HG02884 (cell line): ENCODE measurements around the gene YWHAQ.
"Not testable (repeated sequence)": the region's sequence is repeated elsewhere in the genome, so short reads cannot be mapped to it uniquely, and the experiment has no call there.

Experiments
- ATAC-seq: cut with Tn5 transposase; IDR thresholded peaks from one replicate; pipeline ENCODE4 v1.9.1; 2021; ENCODE audit warnings: mild to moderate bottlenecking, moderate library complexity; ENCODE audit not compliant: unreplicated experiment

YWHAQ gene

DNA sequence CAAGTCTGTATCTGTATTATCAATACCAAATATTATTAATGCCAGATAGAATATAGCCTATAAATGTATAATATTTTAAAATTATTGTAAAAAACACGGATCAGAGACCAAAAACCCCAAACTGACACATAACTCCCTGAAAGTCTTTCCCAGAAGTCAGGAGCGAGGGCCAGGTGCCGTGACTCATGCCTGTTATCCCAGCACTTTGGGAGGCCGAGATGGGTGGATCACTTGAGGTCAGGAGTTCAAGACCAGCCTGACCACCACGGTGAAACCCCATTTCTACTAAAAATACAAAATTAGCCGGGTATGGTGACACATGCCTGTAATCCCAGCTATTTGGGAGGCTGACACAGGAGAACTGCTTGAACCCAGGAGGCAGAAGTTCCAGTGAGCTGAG, 35.5 kb downstream of the YWHAQ start:
- ATAC-seq: not testable (repeated sequence)

GRCh38 chr2:9594366-9595054, 36.3 kb downstream of the YWHAQ start:
- ATAC-seq: no peak

DNA sequence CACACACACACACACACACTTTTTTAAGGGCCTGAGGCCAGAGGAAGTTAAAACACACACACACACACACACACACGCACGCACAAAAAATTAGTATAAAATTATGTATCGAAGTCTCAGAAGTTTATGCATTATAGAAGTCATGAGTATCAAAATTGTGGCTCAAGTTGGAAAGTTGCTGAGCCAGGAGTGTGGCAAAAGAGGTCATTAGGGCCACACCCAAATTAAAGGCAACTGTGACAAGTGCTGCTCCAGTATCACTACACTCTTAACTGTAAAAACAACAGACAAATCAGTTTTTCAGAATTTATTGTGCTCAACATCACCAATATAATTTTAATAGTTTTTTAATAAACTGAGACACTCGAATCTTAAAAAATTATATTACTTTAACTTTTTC, 36.9 kb downstream of the YWHAQ start:
- ATAC-seq: no peak

GRCh38 chr2:9592699-9593098, 38.1 kb downstream of the YWHAQ start:
- no peak for ATAC-seq

DNA sequence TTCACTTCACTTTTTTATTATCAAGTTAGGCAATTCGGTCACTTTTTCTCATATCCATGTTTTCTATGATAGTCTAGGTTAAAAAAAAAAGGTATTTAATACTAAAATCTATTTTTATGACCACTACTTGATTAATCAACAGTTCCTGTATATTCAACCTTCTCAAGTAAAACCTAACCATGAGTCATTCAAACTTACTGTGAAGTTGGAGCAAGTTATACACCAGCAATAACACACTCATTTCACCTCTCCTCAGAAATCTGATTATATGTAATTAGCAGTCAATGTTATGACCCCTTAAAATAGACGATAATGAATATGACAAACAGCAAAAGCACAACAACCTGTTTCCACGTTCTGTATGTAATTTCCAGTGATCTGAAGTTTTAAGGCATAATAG, 40.2 kb downstream of the YWHAQ start:
- no peak for ATAC-seq

DNA sequence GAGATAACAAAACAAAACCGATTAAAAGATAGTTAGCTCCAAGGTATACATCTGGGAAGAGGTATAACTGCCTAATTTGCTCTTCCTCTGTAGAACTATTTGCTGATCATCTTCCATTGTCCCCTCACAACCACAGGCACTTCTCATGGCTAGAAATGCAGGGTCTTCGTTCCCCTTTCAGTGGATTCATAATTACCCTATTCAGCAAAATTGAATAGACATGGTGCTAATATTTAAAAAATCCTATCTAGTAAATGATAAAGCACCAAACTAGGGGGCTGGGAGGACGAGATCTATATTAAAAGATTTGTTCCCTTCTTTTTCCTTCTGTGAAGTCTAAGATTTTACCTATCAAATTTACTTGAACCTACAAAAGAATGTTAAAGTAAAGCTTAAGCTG, 44.3 kb downstream of the YWHAQ start:
- no peak for ATAC-seq

DNA sequence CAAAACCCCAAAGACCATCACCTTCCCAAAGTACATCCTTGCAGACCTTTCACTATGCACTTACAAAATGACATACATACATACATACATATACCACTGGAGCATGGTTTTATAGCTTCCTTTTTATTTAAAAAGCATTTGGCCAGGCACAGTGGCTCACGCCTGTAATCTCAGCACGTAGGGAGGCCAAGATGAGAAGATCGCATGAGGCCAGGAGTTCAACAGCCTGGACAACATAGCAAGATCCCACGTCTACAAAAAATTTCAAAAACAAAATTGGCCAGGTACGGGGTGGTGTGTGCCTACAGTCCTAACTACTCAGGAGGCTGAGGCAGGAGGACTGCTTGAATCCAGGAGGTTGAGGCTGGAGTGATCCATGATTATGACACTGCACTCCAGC, 45.3 kb downstream of the YWHAQ start:
- ATAC-seq: no peak

DNA sequence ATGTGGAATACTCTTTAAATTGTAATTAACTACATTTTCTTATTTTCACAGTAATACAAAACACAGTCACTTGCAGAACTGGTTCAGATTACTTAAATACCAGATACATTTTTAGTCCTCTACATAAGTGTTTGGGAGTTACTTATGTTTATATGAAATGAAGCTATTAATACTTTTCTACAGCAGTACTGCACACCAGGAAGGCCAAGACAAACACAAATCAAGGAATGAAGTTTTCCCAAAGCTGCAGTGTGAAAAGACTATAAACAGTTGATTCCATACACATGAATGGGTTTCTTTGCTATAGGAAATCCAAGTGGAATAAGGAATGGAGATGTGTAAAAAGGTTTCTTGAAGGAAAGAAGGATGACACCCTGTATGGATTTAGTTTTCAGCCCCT, 45.9 kb downstream of the YWHAQ start:
- not testable (repeated sequence) for ATAC-seq

DNA sequence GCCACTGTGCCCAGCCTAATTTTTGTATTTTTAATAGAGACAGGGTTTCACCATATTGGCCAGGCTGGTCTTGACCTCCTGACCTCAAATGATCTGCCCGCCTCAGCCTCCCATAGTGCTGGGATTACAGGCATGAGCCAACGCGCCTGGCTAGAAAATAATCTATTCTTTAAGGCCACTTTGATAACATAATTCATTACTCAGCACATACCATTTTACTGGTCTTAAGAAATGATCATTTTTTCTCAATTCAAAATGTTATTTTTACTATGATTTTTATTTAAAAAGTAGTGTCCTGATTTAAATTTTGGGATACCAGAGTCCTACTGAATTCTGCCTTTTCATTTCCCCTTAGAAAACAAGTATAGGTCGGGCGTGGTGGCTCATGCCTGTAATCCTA, 48.2 kb downstream of the YWHAQ start:
- no peak for ATAC-seq

- no peak for ATAC-seq
These were observed 52.1 kb downstream of the YWHAQ start for GRCh38 chr2:9578467-9579235.

DNA sequence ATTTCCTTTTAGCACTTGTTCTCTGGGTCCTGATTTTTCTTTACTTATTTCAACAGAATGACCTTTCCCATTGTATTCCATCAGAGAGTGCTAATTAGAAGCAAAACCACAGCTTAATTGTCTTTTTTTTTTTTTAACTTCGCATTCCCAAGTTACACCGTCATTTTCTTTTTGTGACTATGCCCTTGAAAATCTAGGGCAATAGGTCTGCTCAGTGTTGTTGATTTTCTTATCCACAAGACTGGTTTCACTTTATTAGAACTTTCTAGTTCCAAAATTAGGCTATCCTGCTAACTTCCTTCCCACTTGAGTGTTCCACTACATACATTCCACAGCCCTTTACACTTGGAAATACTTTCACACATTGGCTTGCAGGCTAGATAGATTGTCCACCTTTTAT, 56.5 kb downstream of the YWHAQ start:
- no peak for ATAC-seq

- no peak for ATAC-seq
These were observed 57.0 kb downstream of the YWHAQ start for GRCh38 chr2:9573840-9574239.

GRCh38 chr2:9573013-9573720, 57.6 kb downstream of the YWHAQ start:
- no peak for ATAC-seq

DNA sequence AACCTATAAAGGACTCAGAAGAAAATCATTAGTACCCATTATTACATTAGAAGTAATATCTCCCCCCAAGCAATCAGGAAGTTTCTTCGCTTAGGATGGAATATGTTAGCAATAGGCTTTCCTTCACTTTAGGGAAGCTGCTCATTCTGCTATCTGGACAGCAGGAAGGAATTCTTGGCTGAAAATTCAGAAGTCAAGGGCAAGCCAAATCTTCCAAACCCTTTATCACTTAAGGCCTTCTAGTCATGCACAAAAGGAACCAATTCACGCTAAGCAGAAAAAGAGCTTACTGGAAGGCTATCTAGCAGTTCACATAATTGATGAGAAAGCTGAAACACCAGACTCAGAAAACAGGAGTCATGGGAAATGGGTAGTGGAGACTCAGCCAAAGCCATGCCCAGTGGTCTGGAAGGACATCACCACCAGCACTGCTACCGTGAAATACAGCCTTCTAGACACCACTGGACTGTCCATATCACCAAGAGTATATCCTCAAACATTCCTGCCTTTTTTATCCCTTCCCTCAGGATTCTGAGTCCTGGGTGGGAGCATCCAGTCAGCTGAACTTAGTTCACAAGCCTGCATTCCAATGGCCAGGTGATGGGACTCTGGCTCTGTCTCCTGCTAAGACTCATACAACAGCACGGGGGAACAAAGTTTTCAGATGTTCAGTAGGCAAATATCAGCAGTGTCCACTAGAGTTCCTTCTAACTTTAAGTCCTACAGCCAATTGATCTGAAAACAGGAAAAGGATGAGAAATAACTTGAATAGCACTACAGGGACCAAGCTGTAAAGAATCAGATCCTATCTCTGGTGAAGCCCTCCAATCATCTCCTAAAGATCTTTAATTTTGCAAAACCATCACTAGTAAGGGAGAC, 60.4 kb downstream of the YWHAQ start:
- no peak for ATAC-seq

DNA sequence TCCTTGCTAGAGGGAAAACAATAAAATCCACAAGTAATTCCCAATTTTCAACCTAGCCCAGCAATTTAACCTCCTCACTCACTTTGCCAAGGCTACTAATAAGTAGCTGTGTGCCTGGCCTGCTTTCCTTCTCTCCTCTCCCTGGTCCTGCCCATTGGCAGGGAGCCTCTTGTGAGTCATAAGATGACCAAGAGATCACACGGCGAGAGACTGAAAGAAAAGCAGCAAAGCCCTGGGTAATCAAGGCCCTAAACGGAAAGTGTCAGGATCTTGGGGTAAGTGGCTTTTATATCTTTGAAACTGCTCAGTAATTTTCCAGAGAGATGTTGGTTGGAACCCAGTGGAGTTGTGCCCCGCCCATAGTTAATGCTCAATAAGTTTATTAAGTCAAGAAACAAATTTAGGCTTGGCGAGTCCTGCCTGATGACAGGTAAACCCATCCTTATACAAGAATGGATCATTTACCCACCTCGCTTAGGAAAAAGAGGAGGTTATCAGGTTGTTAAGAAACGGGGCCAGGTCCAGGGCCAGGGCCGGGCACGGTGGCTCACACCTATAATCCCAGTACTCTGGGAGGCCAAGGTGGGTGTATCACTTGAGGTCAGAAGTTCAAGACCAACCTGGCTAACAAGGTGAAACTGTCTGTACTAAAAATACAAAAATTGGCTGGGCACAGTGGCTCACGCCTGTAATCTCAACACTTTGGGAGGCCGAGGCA, 65.2 kb downstream of the YWHAQ start:
- ATAC-seq: no peak

GRCh38 chr2:9560628-9561027, 70.2 kb downstream of the YWHAQ start:
- no peak for ATAC-seq

GRCh38 chr2:9558948-9559381, 71.8 kb downstream of the YWHAQ start:
- no peak for ATAC-seq

DNA sequence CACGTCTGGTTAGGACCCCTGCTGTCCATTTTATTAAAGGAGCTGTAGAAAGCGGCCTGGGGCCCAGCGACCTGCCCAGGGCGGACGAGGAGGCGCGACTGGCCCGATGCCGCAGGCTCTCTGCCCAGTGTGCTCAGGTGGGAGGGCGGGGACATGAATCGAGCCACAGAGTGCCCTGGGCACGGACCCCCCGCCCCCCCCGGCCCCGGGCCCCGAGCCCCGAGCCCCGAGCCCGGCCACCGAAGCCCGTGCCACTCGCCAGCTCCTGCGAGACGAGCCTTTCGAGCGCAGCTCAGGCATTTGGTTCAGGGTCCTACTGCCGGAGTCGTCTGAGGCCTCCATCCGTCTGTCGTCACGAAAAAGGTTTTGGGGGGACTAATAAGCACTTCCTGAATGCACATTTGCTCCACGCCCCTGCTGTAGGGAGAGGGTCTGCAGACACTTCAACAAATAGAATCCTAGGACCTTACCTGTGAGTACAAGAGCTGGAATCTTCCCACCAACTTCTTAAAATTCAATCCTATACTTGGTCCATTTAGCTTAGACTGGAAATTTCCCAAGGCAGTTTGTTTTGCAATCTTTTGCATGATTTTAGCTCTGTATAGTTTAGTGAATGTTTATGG, 74.6 kb downstream of the YWHAQ start:
- peak; percentile 23 for ATAC-seq

DNA sequence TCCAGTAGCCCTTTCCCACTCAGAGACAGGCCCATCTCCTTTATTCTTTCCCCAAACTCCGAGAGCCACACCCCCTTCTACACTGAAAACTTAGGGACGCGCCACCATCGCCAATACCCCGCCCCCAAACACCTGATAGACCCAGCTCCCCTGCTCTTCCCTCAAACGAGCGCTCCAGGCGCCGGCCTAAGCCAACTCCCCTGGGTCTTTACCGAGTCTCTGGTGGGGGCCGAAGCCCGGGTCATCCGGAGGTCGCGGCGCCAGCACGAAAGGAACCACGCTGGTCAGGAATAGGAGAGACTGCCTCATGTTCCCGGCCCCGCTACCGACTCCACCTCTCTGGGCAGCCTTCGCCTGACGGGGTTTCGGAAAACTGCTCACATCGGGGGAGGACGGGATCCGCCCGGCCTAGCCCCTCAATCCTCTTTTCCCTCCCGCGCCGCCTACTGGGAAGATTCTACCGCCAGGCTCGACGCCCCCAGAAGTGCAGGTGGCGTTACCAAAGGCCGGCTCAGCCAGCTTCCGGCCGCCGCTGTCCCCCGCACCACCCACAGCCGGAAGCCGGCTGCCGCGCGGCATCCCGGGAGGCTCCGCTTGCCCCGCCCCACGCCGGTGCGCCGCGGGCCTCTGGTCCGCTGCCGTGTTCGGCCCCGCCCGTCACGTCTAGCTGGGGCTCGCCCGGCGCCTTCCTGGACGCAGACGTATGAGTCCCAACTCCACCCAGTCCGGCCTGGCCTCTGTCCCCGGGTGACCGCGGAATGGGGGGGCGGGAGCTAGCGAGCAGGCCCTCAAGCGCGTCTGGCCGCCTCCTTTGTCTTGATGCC, 75.3 kb downstream of the YWHAQ start, which contains the start of gene ADAM17:
Gene ADAM17, minus strand, starts transcription at position 534 of the 824 bp plus-strand sequence. Its CDS starts 225 bp downstream, at position 309.
- ATAC-seq: peak; percentile 78
